GM12875 (cell line): ENCODE results near the gene SDCCAG8.

Source experiments
- H3K4me3 ChIP-seq: one replicate; pipeline ENCODE4 v1.5.1; 2011; ENCODE audit warnings: low read depth, low read length, control low read depth
- CTCF ChIP-seq: IDR thresholded peaks from 2 replicates; pipeline ENCODE4 v1.5.1; 2011; ENCODE audit warnings: low read depth, mild to moderate bottlenecking, control low read depth, inconsistent platforms, low read length, moderate library complexity, borderline replicate concordance; ENCODE audit not compliant: insufficient read depth

SDCCAG8 gene

GRCh38 chr1:243487649-243488227, 231.9 kb downstream of the SDCCAG8 start:
- H3K4me3 ChIP-seq: no peak overlapping the region
- TF ChIP-seq CTCF: no peak

GRCh38 chr1:243488459-243489157, 232.8 kb downstream of the SDCCAG8 start:
- no peak for TF ChIP-seq CTCF
- H3K4me3 ChIP-seq: no peak overlapping the region

- TF ChIP-seq CTCF: no peak
- no peak overlapping the region for H3K4me3 ChIP-seq
These were observed 233.3 kb downstream of the SDCCAG8 start for GRCh38 chr1:243489158-243489527.

GRCh38 chr1:243489681-243490546, 234.1 kb downstream of the SDCCAG8 start:
- TF ChIP-seq CTCF: no peak
- H3K4me3 ChIP-seq: no peak overlapping the region

- no peak for TF ChIP-seq CTCF
- H3K4me3 ChIP-seq: no peak overlapping the region
These were observed 235.2 kb downstream of the SDCCAG8 start for GRCh38 chr1:243490748-243491686.
